Suppressor macrophage (primary cell): ENCODE data around the gene FAS.

ENCODE experiments used
- DNase-seq, 4 experiments: peaks; one replicate each; pipeline ENCODE4 v3.0.0-alpha.2; 2020 to 2022

FAS gene

DNA sequence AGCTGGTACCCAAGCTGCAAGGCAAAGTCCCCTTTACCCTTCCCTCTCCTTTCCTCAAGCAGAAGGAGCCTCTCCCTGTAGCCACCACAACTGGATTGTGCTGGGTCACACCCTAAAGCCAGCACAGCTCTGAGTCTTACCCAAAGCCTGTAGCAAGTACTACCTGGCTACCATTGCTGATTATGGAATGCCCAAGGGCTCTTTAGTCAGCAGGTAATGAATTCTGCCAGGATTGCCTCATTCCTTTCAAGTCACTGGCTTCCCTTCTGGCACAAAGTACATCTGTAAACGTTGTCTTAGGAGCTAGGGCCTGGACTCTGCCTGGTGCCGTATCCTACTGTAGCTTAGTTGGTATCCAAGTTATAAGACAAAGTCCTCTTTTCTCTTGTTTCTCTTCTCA lies 52.0 kb downstream of the FAS start:
- DNase-seq, result no peak

- no peak for DNase-seq
These were observed 52.5 kb downstream of the FAS start for GRCh38 chr10:89043052-89043451.

DNA sequence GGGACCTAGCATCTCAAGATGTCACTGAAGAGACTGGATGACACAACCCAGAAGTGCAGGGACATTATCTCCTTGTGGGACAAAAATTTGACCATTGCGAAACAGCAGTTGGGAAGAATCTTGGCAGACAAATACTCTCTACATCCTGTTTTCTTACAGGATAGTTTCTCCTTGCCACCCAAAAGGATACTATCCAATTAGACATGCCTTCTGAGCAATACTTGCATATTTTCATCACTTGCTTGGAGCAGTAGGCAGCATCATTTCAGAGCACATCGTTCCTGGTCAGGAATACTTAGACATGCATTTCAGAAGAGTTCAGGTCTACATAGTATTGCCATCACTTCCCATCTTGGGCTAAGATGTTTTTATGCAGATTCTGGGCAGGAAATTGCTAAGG lies 56.8 kb downstream of the FAS start:
- peak in 1 of 4 experiments; percentile 11 for DNase-seq

GRCh38 chr10:89051593-89051992 lies 61.0 kb downstream of the FAS start:
- DNase-seq, result no peak

- no peak for DNase-seq
These were observed 63.0 kb downstream of the FAS start for GRCh38 chr10:89053555-89053954.

- DNase-seq, result no peak
These were observed 64.6 kb downstream of the FAS start for GRCh38 chr10:89055159-89055558.

DNA sequence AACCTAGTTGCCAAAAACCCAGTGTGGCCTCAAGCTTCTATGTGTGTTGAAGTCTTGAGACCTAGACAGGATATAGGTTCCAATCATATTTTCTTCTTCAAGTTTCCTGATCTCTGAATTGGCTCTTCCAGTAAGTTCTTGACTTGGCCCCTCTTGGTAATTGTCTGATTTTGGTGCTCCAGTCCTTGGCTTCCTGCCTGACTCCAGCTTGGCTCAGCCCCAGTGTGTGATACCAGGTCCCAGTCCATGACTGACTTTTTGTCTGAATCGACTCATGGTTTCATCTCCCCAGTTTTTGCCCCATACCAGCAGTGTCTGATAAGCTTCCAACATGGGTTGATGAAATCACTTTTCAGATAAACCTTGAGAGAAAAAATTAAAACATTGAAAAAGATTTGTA lies 72.3 kb downstream of the FAS start:
- DNase-seq, result no peak

GRCh38 chr10:89063465-89063864 lies 72.9 kb downstream of the FAS start:
- DNase-seq, result no peak

- DNase-seq, result no peak
These were observed 74.2 kb downstream of the FAS start for GRCh38 chr10:89064748-89065147.
